H9 (cell line): ENCODE results near the gene MMP26. TPM values are rescaled to one million over a fixed set of nuclear protein-coding genes. Genes with fewer than 3 reads are reported as not detected.

Experiments used
- DNase-seq: peaks from one replicate; pipeline ENCODE4 v3.0.0-alpha.2; 2017
- H2AFZ ChIP-seq: one replicate; pipeline ENCODE4 v1.6.1; 2013; ENCODE audit warnings: mild to moderate bottlenecking, low read length, control low read depth, moderate library complexity
- H2AK5ac ChIP-seq: 2 replicates; pipeline ENCODE4 v1.6.1; 2013; ENCODE audit warnings: low read length, control low read depth, mixed read lengths; ENCODE audit not compliant: insufficient read length
- H2BK120ac ChIP-seq: one replicate; pipeline ENCODE4 v1.6.1; 2013; ENCODE audit warnings: low read depth, mild to moderate bottlenecking, low read length, control low read depth, inconsistent platforms; ENCODE audit not compliant: poor library complexity, severe bottlenecking
- H2BK12ac ChIP-seq: 2 replicates; pipeline ENCODE4 v1.6.1; 2013; ENCODE audit warnings: low read length, control low read depth, mixed read lengths, low read depth; ENCODE audit not compliant: insufficient read length
- H2BK15ac ChIP-seq: 2 replicates; pipeline ENCODE4 v1.6.1; 2013; ENCODE audit warnings: low read depth, low read length, control low read depth
- H2BK20ac ChIP-seq: one replicate; pipeline ENCODE4 v1.6.1; 2013; ENCODE audit warnings: low read depth, mild to moderate bottlenecking, low read length, control low read depth, inconsistent platforms; ENCODE audit not compliant: poor library complexity, severe bottlenecking
- H2BK5ac ChIP-seq: 2 replicates; pipeline ENCODE4 v1.6.1; 2013; ENCODE audit warnings: low read length, control low read depth, mixed read lengths; ENCODE audit not compliant: insufficient read length
- H3K14ac ChIP-seq: 2 replicates; pipeline ENCODE4 v1.6.1; 2013; ENCODE audit warnings: low read length, control low read depth; ENCODE audit not compliant: insufficient read depth
- H3K18ac ChIP-seq: 2 replicates; pipeline ENCODE4 v1.6.1; 2013; ENCODE audit warnings: low read depth, mild to moderate bottlenecking, mixed read lengths, low read length, control low read depth; ENCODE audit not compliant: insufficient read length
- H3K23ac ChIP-seq: 2 replicates; pipeline ENCODE4 v1.6.1; 2013; ENCODE audit warnings: low read length, control low read depth, mixed read lengths, low read depth; ENCODE audit not compliant: insufficient read length
- H3K23me2 ChIP-seq: 2 replicates; pipeline ENCODE4 v1.6.1; 2013; ENCODE audit warnings: low read depth, mild to moderate bottlenecking, mixed read lengths, low read length, control low read depth; ENCODE audit not compliant: insufficient read length, poor library complexity, severe bottlenecking
- H3K27ac ChIP-seq: 2 replicates; pipeline ENCODE4 v1.5.1; 2013; ENCODE audit warnings: low read length, control low read depth, mixed read lengths, low read depth; ENCODE audit not compliant: insufficient read length
- H3K27me3 ChIP-seq: 2 replicates; pipeline ENCODE4 v1.6.1; 2013; ENCODE audit warnings: low read length, control low read depth, inconsistent platforms; ENCODE audit not compliant: insufficient read depth
- H3K4ac ChIP-seq: 2 replicates; pipeline ENCODE4 v1.6.1; 2013; ENCODE audit warnings: low read depth, mild to moderate bottlenecking, control low read depth, inconsistent platforms, low read length, moderate library complexity
- H3K4me1 ChIP-seq: 2 replicates; pipeline ENCODE4 v1.6.1; 2013; ENCODE audit warnings: low read length, control low read depth, inconsistent platforms; ENCODE audit not compliant: insufficient read depth
- H3K4me2 ChIP-seq: 2 replicates; pipeline ENCODE4 v1.6.1; 2013; ENCODE audit warnings: low read length, control low read depth, mixed read lengths; ENCODE audit not compliant: insufficient read length, insufficient read depth
- H3K56ac ChIP-seq: 2 replicates; pipeline ENCODE4 v1.6.1; 2013; ENCODE audit warnings: low read depth, mild to moderate bottlenecking, mixed read lengths, low read length, control low read depth; ENCODE audit not compliant: insufficient read length
- H3K79me1 ChIP-seq: 2 replicates; pipeline ENCODE4 v1.6.1; 2013; ENCODE audit warnings: low read depth, mild to moderate bottlenecking, moderate library complexity, low read length, control low read depth, inconsistent platforms; ENCODE audit not compliant: insufficient read depth, poor library complexity, severe bottlenecking
- H3K79me2 ChIP-seq: 2 replicates; pipeline ENCODE4 v1.6.1; 2013; ENCODE audit warnings: low read length, control low read depth, inconsistent platforms; ENCODE audit not compliant: insufficient read depth
- H3K9ac ChIP-seq: 2 replicates; pipeline ENCODE4 v1.6.1; 2013; ENCODE audit warnings: low read length, control low read depth, mixed read lengths; ENCODE audit not compliant: insufficient read length; ENCODE audit errors: extremely low read depth
- H3K9me3 ChIP-seq: one replicate; pipeline ENCODE4 v1.6.1; 2013; ENCODE audit warnings: low read depth, low read length, inconsistent platforms; ENCODE audit not compliant: control insufficient read depth
- H3T11ph ChIP-seq: one replicate; pipeline ENCODE4 v1.6.1; 2013; ENCODE audit warnings: mild to moderate bottlenecking, low read length, control low read depth, inconsistent platforms
- H4K20me1 ChIP-seq: one replicate; pipeline ENCODE4 v1.6.1; 2013; ENCODE audit not compliant: control insufficient read depth, insufficient read length, insufficient read depth
- H4K5ac ChIP-seq: 2 replicates; pipeline ENCODE4 v1.6.1; 2013; ENCODE audit warnings: low read depth, mild to moderate bottlenecking, mixed read lengths, low read length, control low read depth; ENCODE audit not compliant: insufficient read length
- H4K8ac ChIP-seq: replicated peaks from 2 replicates; pipeline ENCODE4 v1.6.1; 2013; ENCODE audit warnings: low read length, control low read depth, mixed read lengths, low read depth; ENCODE audit not compliant: insufficient read length
- H4K91ac ChIP-seq: 2 replicates; pipeline ENCODE4 v1.6.1; 2013; ENCODE audit warnings: low read depth, mild to moderate bottlenecking, moderate library complexity, mixed read lengths, low read length, control low read depth; ENCODE audit not compliant: insufficient read length
- H3K27ac Mint-ChIP-seq, 3 experiments: 2 replicates in 2 of 3; 3 replicates in 1 of 3; pipeline ENCODE4 v1.8.0; 2020 to 2021; ENCODE audit warnings: mixed read lengths in 3 of 3, mild to moderate bottlenecking in 1 of 3, moderate library complexity in 1 of 3
- H3K27me3 Mint-ChIP-seq: 2 replicates; pipeline ENCODE4 v1.8.0; 2021; ENCODE audit warnings: low read depth, mild to moderate bottlenecking, moderate library complexity, mixed read lengths
- H3K36me3 Mint-ChIP-seq, 3 experiments: 2 replicates in 2 of 3; 3 replicates in 1 of 3; pipeline ENCODE4 v1.8.0; 2020 to 2021; ENCODE audit warnings: low read depth in 3 of 3, mixed read lengths in 3 of 3; ENCODE audit not compliant: insufficient read depth in 1 of 3
- H3K4me1 Mint-ChIP-seq, 2 experiments: 2 replicates each; pipeline ENCODE4 v1.8.0; 2020; ENCODE audit warnings: mixed read lengths in 2 of 2
- H3K4me3 Mint-ChIP-seq, 2 experiments: 2 replicates in 1 of 2; 3 replicates in 1 of 2; pipeline ENCODE4 v1.8.0; 2020 to 2021; ENCODE audit warnings: mild to moderate bottlenecking in 2 of 2, mixed read lengths in 2 of 2, moderate library complexity in 1 of 2
- H3K9me3 Mint-ChIP-seq, 2 experiments: 2 replicates in 1 of 2; 3 replicates in 1 of 2; pipeline ENCODE4 v1.8.0; 2020; ENCODE audit warnings: mild to moderate bottlenecking in 2 of 2, mixed read lengths in 2 of 2, moderate library complexity in 1 of 2
- CTCF ChIP-seq: fragments of 200-600 bp; sonication (generic); conservative IDR thresholded peaks from 3 replicates; pipeline ENCODE4 v1.8.0; 2021; ENCODE audit warnings: antibody characterized with exemption, mild to moderate bottlenecking
- WGBS: extraction: QIAGEN DNeasy Blood & Tissue Kit; methylation state at CpG from one replicate; pipeline ENCODE4 v1.1.7; 2013; ENCODE audit warnings: missing lambda C conversion rate, low lambda C conversion rate, mixed read lengths; ENCODE audit not compliant: insufficient read length; ENCODE audit errors: extremely low coverage; 5-methylcytosine and 5-hydroxymethylcytosine counted together
- total RNA-seq: library from RNA; stranded (reverse); gene quantifications from 2 replicates; pipeline ENCODE4 v1.2.1, GENCODE V29; 2021

MMP26 gene
- total RNA-seq, 1 experiment from 2014 or later, result not detected

GRCh38 chr11:4673781-4674180 is 30.8 kb upstream of the MMP26 start:
- Histone ChIP-seq H2BK5ac (no peak overlapping the region), H3K23ac (no peak overlapping the region), H3K79me2 (no peaks in the 10 kb centered on the region), H3K23me2 (no peaks in the 10 kb centered on the region), H3K27me3 (no peaks in the 10 kb centered on the region; the same call in 1 of the 2 replicates), H4K5ac (no peak overlapping the region), H2BK20ac (no peak overlapping the region), H2BK120ac (no peak overlapping the region), H3K79me1 (no peaks in the 10 kb centered on the region), H3K14ac (no peak overlapping the region), H3K27ac (no peak overlapping the region), H3K4ac (no peak overlapping the region), H3K9me3 (no peaks in the 10 kb centered on the region), H3K9ac (no peak overlapping the region), H3K4me1 (peaks cover 2% of the 10 kb centered on the region; the same call in 1 of the 2 replicates), H2AK5ac (no peak overlapping the region), H3K56ac (no peak overlapping the region), H3K18ac (no peak overlapping the region), H3K4me2 (no peak overlapping the region), H2BK12ac (no peak overlapping the region), H3T11ph (no peak overlapping the region), H4K91ac (no peak overlapping the region), H2AFZ (no peak overlapping the region), H2BK15ac (no peak overlapping the region), H4K20me1 (no peaks in the 10 kb centered on the region), H4K8ac (no peak overlapping the region)
- H3K27ac Mint-ChIP-seq, result no peak overlapping the region
- no peak for TF ChIP-seq CTCF
- no peak overlapping the region for H3K4me3 Mint-ChIP-seq
- H3K9me3 Mint-ChIP-seq, result no peaks in the 10 kb centered on the region
- no CpG with 5 or more reads among the region's 2 CpGs for WGBS
- H3K36me3 Mint-ChIP-seq, result no peaks in the 10 kb centered on the region
- no peaks in the 10 kb centered on the region for H3K27me3 Mint-ChIP-seq
- H3K4me1 Mint-ChIP-seq, result peaks cover 3% of the 10 kb centered on the region in 2 experiments; a peak in 3 of 4 replicates
- DNase-seq, result no peak
